Measurements from ENCODE around the gene R3HDM4.

R3HDM4 gene

DNA sequence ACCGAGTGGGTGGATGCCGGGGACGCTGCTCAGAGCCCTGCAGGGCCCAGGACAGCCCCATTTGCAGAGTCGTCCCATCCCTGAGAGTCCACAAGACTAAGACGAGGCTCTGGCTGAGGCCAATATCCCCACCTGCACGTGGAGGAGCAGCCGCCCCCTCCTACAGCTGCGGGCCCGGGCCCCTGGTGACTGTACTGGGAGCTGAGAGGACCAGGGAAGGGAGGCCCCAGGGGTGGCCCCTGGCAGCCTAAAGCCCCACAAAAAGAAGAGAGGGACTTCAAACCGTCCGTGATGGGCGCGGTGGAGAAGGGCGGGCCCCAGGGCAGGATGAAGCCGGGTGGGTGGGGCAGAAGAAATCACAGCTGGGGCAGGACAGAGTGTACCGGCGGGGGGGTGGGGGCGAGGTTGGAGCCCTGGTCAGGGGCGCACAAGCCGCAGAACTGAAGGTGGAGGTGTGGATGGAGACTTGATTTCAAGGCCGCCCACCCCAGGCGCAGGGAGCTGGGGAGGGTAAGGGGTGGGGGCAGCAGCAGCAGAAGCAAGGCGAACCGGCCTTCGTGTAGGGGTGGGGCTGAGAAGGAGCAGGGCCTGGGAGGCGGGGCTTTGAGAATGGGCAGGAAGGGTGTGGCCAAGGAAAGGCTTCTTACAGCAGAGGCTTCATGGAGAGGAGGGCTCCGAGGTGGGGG, 40.6 kb downstream of the R3HDM4 start:
- DNase-seq, result no peak

DNA sequence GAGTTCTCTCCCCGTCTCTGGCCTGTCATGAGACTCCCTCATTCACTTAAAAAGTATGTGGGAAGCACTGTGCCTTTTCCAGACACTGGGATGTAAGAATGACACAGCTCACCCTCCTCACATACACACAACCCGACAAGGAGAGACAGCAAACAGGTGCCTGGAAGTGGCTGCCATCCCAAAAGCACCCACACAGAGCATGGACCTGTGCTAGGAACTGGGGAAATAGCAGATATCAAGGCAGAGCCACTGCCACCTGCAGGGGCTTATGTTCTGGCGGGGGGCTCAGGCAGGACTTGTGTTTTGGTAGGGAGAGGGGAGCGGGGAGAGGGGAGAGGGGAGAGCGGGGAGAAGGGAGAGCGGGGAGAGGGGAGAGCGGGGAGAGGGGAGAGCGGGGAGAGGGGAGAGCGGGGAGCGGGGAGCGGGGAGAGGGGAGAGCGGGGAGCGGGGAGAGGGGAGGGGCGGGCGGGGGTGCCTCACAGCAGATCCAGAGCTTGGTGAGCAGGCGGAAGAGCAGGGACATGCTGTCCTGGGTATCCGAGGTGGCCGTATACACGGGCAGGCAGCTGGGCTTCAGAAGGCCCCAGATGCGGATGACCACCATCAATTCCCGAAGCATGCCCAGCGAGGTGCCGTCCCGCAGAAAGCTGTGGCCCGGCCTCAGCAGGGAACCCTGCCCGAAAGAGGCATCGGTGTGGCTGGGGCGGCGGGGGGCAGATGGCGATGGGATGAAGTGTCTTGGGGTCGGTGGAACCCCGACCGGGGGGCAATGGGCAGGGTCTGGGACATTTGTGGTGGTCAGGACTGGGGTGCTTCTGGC, 41.4 kb downstream of the R3HDM4 start:
- peak in 1 of 2 donors; percentile 8 for DNase-seq

DNA sequence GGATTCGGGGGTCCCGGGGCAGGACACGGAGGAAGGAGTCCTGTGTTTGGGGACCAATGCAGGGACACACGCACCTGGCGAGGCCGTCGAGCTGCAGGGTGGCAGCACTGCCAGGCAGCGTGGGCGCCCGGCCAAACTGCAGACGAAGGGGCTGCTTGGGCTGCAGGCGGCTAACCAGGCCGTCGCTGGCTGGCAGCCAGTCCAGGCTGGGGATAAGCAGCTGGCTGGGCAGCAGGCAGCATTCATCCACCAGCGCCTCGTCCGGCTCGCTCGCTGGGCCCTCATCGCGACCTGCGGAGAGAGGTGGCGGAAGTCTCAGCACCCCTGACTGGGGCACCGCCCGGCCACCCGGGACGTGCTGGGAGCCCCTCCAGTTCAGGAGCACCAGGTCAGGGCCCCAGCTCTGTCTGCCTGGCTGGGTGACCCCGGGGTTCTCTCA, 42.0 kb downstream of the R3HDM4 start:
- no peak for DNase-seq

DNA sequence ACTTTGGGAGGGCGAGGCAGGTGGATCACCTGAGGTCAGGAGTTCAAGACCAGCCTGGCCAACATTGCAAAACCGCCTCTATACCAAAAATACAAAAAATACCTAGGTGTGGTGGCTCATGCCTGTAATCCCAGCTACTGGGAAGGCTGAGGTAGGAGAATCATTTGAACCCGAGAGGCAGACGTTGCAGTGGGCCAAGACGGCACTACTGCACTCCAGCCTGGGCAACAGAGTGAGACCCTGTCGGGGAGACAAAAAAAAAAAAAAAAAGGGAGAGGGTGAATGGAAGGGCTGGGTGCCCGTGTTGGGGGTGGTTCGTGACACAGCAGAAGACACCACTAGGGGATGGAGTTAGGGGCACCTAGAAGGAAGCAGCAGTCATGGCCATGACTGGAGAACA, 42.7 kb downstream of the R3HDM4 start:
- DNase-seq, result no peak

DNA sequence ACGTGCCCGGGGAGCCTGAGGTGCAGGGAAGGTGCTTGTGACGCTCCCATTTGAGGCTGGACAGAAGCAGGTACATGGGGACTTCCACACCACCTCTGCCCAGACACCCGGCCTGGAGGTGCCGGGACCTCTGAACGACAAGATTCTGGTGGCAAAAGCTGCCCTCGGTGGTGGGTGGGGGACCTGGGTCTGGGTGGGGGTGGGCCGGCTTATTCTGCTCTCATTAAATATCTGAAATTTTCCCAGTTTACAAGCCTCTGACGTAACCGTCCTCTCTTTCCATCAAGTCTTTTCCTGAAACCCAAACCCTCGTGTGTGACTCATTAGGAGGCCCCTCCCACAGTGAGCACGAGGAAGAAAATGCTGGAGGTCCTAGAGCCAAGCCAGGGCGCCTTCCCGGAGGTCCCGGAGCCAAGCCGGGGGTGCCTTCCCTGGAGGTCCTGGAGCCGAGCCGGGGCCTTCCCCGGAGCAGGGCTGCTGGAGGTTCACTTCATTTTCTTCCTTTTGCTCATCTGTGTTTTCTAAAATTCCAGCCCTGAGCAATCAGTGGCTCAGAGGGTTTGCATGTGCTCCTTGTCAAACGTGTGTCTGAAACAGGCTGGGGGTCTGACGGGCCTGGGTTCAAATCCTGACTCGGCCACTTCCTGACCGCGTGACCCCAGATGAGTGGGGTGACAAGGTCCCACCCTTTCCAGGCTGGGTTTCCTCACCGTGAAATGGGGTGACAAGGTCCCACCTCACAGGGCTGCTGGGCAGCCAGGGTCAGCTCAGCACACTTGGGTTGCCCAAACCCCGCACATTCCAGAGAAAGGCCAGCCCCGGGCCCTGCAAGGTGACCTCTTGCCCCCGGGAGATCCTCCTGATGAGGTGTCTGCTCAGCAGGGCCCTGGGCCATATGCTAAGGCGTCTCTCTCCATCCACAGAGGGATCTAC, 43.5 kb downstream of the R3HDM4 start:
- no peak for DNase-seq

DNA sequence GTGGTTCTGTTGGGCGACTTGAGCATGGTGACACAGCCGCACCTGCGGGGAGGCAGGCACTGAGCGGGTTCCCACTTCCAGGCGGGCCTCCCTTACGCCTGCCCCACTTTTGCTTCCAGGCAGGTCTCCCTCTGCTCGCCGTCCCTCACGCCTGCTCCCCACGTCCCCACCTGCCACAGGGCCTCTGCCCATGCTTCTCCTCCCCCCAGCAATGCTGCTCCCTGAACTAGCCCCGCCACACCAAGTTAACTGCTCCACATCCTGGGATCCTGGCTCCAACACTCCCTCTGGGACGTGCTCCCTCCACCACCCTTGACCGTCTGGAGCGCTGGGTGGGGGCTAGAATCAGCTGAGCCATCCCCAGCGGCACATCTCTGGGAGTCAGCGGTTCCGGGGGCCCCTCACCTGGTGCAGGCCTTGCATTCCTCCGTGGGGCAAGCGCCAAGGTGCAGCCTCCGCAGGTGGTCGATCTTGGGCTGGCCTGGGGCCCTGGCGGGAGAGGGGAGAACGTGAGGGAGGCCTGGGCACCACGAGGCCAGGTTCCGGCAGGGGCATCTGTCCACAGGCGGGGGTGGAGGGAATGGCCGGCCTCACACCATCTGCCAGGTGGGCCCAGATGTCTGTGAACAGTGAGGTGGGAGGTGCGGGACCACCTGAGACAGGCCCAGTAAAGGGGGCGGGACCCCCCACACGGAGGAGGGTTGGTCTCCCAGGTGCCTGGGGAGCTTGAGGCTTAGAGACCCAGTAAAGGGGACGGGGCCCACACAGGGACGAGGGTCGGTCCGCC, 44.4 kb downstream of the R3HDM4 start:
- no peak for DNase-seq

DNA sequence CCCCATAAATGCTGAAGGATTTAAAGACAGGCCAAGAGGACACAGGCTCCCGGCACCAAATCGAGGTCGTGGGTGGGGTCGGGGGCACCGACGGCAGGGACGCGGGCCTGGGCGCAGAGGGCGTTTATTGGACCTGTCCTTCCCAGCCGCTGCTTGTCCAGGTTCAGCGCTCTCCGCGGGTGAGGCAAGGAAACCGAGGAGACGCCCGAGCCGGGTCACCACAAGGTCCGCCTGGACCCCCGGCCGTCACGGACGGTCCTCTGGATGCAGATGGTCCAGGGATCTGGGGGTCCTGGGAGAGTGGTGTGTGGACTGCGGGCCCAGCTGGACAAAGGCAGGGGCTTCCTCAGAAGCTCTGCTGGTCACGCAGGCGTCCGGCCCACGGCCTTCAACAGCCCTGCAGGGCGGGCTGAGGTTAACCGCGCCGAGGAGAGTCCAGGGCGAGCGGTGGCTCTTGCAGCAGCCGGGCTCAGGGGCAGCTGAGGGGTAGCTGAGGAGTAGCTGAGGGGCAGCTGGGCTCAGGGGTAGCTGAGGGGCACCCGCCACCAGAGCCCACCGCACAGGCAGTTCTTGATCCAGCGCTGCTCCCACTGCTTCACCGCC, 45.1 kb downstream of the R3HDM4 start:
- no peak for DNase-seq

DNA sequence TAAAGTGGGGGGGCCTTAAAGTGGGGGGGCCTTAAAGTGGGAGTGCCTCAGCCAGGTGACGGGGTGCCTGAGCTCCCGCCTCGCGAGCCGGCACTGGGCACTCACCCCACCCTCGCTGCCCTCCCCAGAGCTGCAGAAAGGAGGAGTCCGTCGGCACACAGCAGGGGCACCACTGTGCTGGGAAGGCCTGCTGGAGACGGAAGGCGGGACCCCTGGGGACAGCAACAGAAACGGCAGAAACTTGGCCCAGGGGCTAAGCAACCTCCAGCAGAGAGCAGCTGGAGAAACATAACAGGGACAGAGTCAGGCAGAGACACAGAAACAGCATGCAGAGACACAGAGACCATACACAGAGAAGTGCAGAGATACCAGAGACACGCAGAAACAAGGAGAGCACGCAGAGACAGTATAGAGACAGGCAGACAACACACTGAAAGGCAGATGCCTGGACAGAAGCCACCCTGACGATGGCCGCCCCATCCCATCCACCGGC, 45.7 kb downstream of the R3HDM4 start:
- no peak for DNase-seq

DNA sequence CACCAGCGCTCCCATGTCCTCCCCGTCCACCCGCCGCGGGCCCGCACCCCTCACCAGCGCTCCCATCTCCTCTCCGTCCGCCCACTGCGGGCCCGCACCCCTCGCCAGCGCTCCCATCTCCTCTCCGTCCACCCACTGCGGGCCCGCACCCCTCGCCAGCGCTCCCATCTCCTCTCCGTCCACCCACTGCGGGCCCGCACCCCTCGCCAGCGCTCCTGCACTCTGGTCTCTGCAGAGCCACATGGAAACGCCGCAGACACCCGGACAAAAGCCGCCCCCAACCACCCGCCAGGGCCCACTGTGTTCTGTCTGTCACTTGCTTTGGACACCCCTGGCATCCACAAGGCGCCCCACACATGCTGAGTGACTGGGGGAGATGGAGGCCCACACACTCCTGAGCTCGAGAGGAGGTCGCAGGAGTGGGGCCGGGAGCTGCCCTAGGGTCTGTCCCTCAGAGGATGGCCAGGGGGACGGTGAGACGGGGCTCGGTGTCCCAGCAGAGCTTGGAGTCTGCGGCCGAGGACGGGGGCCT, 46.2 kb downstream of the R3HDM4 start:
- no peak for DNase-seq

DNA sequence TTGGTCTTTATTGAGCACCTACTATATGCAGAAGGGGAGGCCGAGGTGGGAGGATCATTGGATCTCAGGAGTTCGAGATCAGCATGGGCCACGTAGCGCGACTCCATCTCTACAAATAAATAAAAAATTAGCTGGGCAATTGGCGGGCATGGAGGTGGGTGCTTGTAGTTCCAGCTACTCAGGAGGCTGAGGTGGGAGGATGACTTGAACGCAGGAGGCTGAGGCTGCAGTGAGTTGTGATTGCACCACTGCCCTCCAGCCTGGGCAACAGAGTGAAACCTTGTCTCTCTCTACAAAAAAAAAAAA, 49.8 kb downstream of the R3HDM4 start:
- DNase-seq, result no peak

DNA sequence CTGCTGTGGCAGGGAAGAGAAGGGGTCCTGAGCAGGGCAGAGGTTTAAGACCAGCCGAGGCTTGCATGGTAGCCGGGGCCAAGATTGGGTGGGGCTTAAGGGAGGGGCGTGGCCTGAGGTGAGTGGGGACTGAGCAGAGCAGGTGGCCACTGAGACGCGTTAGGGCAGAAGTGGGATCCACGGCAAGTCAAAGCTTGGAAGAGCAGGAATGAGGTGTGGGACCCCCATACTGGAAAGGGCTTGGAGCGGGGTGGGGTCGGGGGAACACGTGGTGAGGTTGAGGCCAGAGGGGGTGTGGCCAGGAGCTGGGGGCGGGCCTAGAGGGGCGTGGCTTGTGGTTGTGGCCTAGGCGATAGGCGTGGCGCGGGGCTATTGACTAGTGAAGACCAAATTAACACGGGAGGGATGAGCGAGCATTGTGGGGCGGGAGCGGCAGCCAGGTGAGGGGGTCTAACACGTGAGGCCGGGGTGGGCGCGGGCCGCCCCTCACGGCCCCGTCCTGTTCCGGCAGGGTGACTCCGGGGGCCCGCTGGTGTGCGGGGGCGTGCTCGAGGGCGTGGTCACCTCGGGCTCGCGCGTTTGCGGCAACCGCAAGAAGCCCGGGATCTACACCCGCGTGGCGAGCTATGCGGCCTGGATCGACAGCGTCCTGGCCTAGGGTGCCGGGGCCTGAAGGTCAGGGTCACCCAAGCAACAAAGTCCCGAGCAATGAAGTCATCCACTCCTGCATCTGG, 50.3 kb downstream of the R3HDM4 start:
- peak in 1 of 2 donors; percentile 24 for DNase-seq

DNA sequence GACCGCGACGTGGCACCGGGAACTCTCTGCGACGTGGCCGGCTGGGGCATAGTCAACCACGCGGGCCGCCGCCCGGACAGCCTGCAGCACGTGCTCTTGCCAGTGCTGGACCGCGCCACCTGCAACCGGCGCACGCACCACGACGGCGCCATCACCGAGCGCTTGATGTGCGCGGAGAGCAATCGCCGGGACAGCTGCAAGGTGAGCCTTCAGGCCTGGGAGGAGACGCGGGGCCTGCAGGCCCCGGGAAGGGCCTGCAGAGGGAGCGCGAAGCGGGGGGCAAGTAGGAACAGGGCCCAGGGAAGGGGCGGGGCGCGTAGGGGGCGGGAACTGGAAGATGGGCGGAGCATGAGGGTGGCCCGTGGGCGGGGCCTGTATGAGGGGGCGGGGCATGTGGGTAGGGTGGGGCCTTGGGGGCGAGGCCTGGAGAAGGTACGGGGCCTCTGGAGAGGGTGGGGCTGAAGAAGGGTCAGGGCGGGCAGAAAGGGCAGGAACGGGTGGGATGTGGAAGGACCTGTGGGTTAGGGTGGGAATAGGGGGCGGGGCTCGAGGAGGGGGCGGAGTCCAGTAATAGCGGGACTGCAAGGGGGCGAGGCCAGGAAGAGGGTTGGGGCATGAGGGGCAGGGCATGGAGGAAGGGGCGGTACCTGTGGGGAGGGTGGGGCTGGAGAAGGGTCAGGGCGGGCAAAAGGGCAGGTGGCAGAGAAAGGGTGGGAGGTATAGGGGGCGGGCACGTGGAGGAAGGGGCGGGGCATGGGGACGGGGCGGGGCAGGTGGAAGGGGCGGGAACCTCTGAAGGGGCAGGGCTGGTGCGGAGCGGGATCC, 51.1 kb downstream of the R3HDM4 start:
- no peak for DNase-seq

DNA sequence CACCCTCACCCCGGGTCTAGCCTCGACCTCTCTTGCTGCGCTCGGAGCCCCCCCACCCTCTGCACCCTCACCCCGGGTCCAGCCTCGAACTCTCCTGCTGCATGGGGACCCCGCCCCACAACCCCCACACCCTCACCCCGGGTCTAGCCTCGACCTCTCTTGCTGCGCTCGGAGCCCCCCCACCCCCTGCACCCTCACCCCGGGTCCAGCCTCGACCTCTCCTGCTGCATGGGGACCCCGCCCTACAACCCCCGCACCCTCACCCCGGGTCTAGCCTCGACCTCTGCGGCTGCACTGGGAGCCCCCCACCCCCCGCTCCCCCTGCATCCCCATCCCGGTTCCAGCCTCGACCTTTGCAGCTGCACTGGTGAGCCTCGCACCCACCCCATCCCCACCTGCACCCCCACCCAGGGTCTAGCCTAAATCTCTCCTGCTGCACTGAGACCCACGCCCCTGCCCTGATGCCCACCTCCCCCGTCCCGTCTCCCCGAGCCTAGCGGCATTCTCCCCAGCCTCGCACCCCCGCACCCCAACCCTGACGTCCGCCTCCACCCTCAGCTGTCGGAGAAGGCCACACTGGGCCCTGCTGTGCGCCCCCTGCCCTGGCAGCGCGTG, 51.8 kb downstream of the R3HDM4 start:
- DNase-seq, result no peak

DNA sequence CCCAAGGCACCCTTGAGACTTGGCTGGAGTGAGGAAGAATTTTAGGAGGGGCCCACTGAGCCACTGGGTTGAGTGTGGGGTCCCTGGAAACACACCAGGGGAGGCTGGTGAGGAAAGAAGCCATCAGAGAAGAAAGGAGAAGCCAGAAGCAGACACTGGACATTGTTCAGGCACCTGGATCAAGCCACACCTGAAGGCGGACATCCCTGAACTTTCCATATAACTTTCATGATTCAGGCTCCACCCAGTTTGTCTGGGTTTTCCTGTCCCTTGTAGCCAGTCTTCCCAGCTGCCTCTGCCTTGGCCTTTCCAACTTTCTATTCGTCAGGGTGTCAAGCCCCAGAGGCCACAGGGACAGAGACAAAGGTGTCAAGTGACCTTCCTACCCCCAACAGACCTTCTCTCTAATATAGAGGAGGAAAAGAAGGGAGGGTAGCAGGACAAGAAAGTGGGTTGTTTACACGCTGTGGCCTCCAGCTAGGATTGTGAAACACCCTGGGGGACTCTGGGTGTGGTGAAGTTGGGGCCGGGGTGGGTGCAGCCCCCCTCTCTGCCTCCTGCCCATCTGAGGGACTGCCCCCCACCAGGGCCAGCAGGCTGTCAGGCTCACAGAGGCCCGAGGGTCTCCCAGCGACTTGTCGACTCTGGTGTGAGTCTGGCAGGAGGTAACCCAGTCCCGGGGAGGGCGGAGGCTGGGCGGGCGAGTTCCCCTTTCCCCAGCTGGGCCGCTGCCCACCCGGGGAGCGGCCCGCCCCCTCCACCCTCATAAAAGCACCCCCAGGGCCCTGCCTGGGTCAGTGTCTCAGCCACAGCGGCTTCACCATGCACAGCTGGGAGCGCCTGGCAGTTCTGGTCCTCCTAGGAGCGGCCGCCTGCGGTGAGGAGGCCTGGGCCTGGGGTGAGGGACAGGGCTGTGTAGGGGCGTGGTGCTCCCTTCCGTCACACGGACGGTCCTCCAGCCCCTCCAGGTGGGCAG, 53.9 kb downstream of the R3HDM4 start, which contains the start of gene CFD:
Gene CFD, plus strand, starts transcription at position 797 of the 976 bp plus-strand sequence. Its CDS starts 26 bp downstream, at position 823.
- DNase-seq, result no peak

DNA sequence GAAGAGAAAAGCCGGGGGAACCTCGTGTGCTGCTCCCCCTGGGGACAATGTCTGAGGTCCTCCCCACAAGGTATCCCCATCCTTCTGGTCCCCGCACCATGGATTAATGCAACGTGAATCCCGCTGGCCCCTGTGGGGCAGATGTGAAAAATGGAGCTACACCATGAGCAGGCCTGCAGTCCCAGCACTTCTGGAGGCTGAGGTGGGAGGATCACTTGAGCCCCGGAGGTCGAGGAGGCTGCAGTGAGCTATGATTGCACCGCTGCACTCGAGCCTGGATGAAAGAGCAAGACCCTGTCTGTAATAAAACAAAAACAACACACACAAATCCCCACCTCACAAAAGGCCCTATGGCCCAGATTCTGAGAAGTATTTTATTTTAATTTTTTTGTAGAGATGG, 54.7 kb downstream of the R3HDM4 start:
- DNase-seq, result no peak

DNA sequence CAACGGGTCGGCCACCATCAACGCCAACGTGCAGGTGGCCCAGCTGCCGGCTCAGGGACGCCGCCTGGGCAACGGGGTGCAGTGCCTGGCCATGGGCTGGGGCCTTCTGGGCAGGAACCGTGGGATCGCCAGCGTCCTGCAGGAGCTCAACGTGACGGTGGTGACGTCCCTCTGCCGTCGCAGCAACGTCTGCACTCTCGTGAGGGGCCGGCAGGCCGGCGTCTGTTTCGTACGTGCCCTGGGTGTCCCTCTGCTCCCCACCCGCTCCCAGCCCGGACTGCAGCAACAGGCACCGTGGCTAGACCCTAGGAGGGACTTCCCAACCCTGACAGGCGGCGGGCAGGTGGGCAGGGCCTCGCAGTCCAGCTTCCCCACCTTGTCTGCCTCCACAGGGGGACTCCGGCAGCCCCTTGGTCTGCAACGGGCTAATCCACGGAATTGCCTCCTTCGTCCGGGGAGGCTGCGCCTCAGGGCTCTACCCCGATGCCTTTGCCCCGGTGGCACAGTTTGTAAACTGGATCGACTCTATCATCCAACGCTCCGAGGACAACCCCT, 57.4 kb downstream of the R3HDM4 start:
- DNase-seq, result no peak

DNA sequence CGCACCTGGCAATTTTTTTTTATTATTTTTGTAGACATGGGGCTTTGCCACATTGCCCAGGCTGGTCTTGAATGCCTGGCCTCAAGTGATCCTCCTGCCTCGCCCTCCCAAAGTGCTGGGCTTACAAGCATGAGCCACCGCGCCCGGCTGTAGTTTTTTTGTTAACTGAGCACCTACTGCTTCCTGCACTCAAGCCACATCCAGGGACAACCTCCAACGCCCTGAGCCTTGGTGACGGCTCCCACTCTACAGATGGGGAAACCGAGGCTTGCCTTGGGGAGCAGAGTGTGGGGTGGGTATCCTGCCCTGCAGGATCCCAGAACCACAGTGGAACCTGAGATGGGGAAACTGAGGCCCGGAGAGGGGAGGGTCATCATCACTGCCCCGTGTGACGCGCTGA, 57.9 kb downstream of the R3HDM4 start:
- DNase-seq, result no peak

DNA sequence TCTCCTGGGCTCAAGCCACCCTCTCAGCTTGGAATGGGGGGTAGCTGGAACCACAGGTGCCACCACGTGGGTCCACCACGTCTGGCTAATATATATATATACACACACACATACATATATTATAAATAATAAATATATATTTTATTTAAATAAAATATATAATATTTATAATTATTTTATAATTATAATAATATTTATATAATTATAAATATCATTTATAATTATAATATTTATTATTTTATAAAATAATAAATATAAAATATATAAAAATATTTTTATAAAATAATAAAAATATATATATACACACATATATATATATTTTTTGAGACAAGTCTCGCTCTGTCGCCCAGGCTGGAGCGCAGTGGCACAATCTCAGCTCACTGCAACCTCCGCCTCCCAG, 58.5 kb downstream of the R3HDM4 start:
- no peak for DNase-seq
